22Rv1 (cell line): ENCODE results near the gene MAP3K3.

ENCODE experiments used
- H3K27ac ChIP-seq: fragments of 450-650 bp; 2 replicates; pipeline ENCODE4 v1.5.1; 2017
- CTCF ChIP-seq: fragments of 450-650 bp; IDR thresholded peaks from 2 replicates; pipeline ENCODE4 v1.5.1; 2017; ENCODE audit warnings: mild to moderate bottlenecking
- ZFX ChIP-seq: fragments of 450-650 bp; IDR thresholded peaks from 2 replicates; pipeline ENCODE4 v1.6.1; 2017; ENCODE audit warnings: antibody characterized with exemption, borderline replicate concordance

MAP3K3 gene

GRCh38 chr17:63675231-63675606 is 53.0 kb downstream of the MAP3K3 start:
- H3K27ac ChIP-seq = peak overlapping the region; percentile 47
- no peak for TF ChIP-seq ZFX
- no peak for TF ChIP-seq CTCF

GRCh38 chr17:63675607-63676546 is 53.7 kb downstream of the MAP3K3 start:
- H3K27ac ChIP-seq = peak overlapping the region; percentile 47
- TF ChIP-seq CTCF = no peak
- no peak for TF ChIP-seq ZFX

- H3K27ac ChIP-seq = no peak overlapping the region
- no peak for TF ChIP-seq ZFX
Observed at GRCh38 chr17:63676584-63676983, 54.4 kb downstream of the MAP3K3 start.

- peak; percentile 29; the same call in 1 of the 2 replicates for TF ChIP-seq CTCF
- no peak for TF ChIP-seq ZFX
- H3K27ac ChIP-seq = no peak overlapping the region
Observed at GRCh38 chr17:63679214-63679613, 57.0 kb downstream of the MAP3K3 start.

- no peak overlapping the region for H3K27ac ChIP-seq
- TF ChIP-seq CTCF = no peak
- no peak for TF ChIP-seq ZFX
Observed at GRCh38 chr17:63680700-63681099, 58.5 kb downstream of the MAP3K3 start.

- no peak overlapping the region for H3K27ac ChIP-seq
- no peak for TF ChIP-seq ZFX
- no peak for TF ChIP-seq CTCF
Observed at GRCh38 chr17:63681530-63681929, 59.3 kb downstream of the MAP3K3 start.

GRCh38 chr17:63682441-63682840 is 60.2 kb downstream of the MAP3K3 start:
- no peak for TF ChIP-seq ZFX
- no peak for TF ChIP-seq CTCF
- no peak overlapping the region for H3K27ac ChIP-seq
